ENCODE measurements around the gene ZNRF3. TPM values are rescaled to one million over a fixed set of nuclear protein-coding genes. Genes with fewer than 3 reads are reported as not detected.
A peak's percentile ranks its signal among the peaks of the same experiment; 100 is the strongest.

ZNRF3 gene
- total RNA-seq, 1 donor from 2014 or later, result 5.8 TPM

- H3K27ac Mint-ChIP-seq (ENCODE audit: unreplicated experiment), result no peak overlapping the region
- Histone ChIP-seq H3K4me2 (ENCODE audit: low read length) (no peak overlapping the region), H2AFZ (ENCODE audit: low read depth, low read length) (no peak overlapping the region), H3K9me3 (ENCODE audit: insufficient read depth, low read depth, low read length) (no peaks in the 10 kb centered on the region), H3K9ac (ENCODE audit: low read length) (no peak overlapping the region), H3K4me3 (ENCODE audit: insufficient read depth, low read depth, low read length) (no peak overlapping the region), H3K4me1 (ENCODE audit: insufficient read depth, low read length) (no peaks in the 10 kb centered on the region), H3K27me3 (ENCODE audit: insufficient read depth, low read length) (no peaks in the 10 kb centered on the region), H3K27ac (ENCODE audit: low read depth, low read length) (no peak overlapping the region), H3K79me2 (ENCODE audit: insufficient read depth, low read length) (no peaks in the 10 kb centered on the region), H3K36me3 (ENCODE audit: insufficient read depth, low read length) (no peaks in the 10 kb centered on the region), H4K20me1 (ENCODE audit: insufficient read depth, low read length) (no peaks in the 10 kb centered on the region)
- FAIRE-seq (no peak), DNase-seq (ENCODE audit: low read depth) (no peak)
- H3K9me3 Mint-ChIP-seq (ENCODE audit: unreplicated experiment), result peaks cover 3% of the 10 kb centered on the region
- no peak for TF ChIP-seq CTCF (IDR thresholded peaks at IDR 0.05; ENCODE audit: insufficient read depth, low read depth, low read length)
- TF ChIP-seq EZH2 (IDR thresholded peaks at IDR 0.05; ENCODE audit: insufficient read depth, low read length), result no peak
- peaks cover 7% of the 10 kb centered on the region for H3K36me3 Mint-ChIP-seq (ENCODE audit: low read depth, unreplicated experiment)
- H3K4me3 Mint-ChIP-seq (ENCODE audit: unreplicated experiment), result no peak overlapping the region
- no peaks in the 10 kb centered on the region for H3K27me3 Mint-ChIP-seq (ENCODE audit: low read depth, unreplicated experiment)
- H3K4me1 Mint-ChIP-seq (ENCODE audit: low read depth, unreplicated experiment), result peaks cover 16% of the 10 kb centered on the region
These were observed 139.9 kb downstream of the ZNRF3 start for GRCh38 chr22:29023172-29023796.

GRCh38 chr22:29026579-29026978 is 143.2 kb downstream of the ZNRF3 start:
- H3K4me1 ChIP-seq (ENCODE audit: insufficient read depth, low read length), result peaks cover 10% of the 10 kb centered on the region
- H3K27ac ChIP-seq (ENCODE audit: low read depth, low read length), result no peak overlapping the region
- no peaks in the 10 kb centered on the region for H3K36me3 ChIP-seq (ENCODE audit: insufficient read depth, low read length)
- Mint-ChIP-seq H3K27me3 (ENCODE audit: low read depth, unreplicated experiment) (no peaks in the 10 kb centered on the region), H3K4me1 (ENCODE audit: low read depth, unreplicated experiment) (peaks cover 25% of the 10 kb centered on the region), H3K4me3 (ENCODE audit: unreplicated experiment) (no peak overlapping the region), H3K27ac (ENCODE audit: unreplicated experiment) (peak overlapping the region; percentile 26), H3K9me3 (ENCODE audit: unreplicated experiment) (no peaks in the 10 kb centered on the region), H3K36me3 (ENCODE audit: low read depth, unreplicated experiment) (no peaks in the 10 kb centered on the region)
- H3K4me3 ChIP-seq (ENCODE audit: insufficient read depth, low read depth, low read length), result no peak overlapping the region
- no peaks in the 10 kb centered on the region for H3K79me2 ChIP-seq (ENCODE audit: insufficient read depth, low read length)
- TF ChIP-seq CTCF (IDR thresholded peaks at IDR 0.05; ENCODE audit: insufficient read depth, low read depth, low read length) (no peak), EZH2 (IDR thresholded peaks at IDR 0.05; ENCODE audit: insufficient read depth, low read length) (no peak)
- no peaks in the 10 kb centered on the region for H3K27me3 ChIP-seq (ENCODE audit: insufficient read depth, low read length)
- FAIRE-seq (no peak), DNase-seq (ENCODE audit: low read depth) (no peak)
- H3K4me2 ChIP-seq (ENCODE audit: low read length), result no peak overlapping the region
- H2AFZ ChIP-seq (ENCODE audit: low read depth, low read length), result no peak overlapping the region
- H4K20me1 ChIP-seq (ENCODE audit: insufficient read depth, low read length), result no peaks in the 10 kb centered on the region
- no peaks in the 10 kb centered on the region for H3K9me3 ChIP-seq (ENCODE audit: insufficient read depth, low read depth, low read length)
- no peak overlapping the region for H3K9ac ChIP-seq (ENCODE audit: low read length)

- H3K27me3 Mint-ChIP-seq (ENCODE audit: low read depth, unreplicated experiment), result no peaks in the 10 kb centered on the region
- Histone ChIP-seq H3K79me2 (ENCODE audit: insufficient read depth, low read length) (no peaks in the 10 kb centered on the region), H3K4me1 (ENCODE audit: insufficient read depth, low read length) (peaks cover 24% of the 10 kb centered on the region), H3K27me3 (ENCODE audit: insufficient read depth, low read length) (no peaks in the 10 kb centered on the region), H3K36me3 (ENCODE audit: insufficient read depth, low read length) (no peaks in the 10 kb centered on the region), H4K20me1 (ENCODE audit: insufficient read depth, low read length) (no peaks in the 10 kb centered on the region), H3K4me3 (ENCODE audit: insufficient read depth, low read depth, low read length) (no peak overlapping the region), H3K9ac (ENCODE audit: low read length) (no peak overlapping the region), H2AFZ (ENCODE audit: low read depth, low read length) (no peak overlapping the region), H3K4me2 (ENCODE audit: low read length) (no peak overlapping the region), H3K27ac (ENCODE audit: low read depth, low read length) (no peak overlapping the region), H3K9me3 (ENCODE audit: insufficient read depth, low read depth, low read length) (no peaks in the 10 kb centered on the region)
- no peaks in the 10 kb centered on the region for H3K9me3 Mint-ChIP-seq (ENCODE audit: unreplicated experiment)
- H3K27ac Mint-ChIP-seq (ENCODE audit: unreplicated experiment), result no peak overlapping the region
- FAIRE-seq (no peak), DNase-seq (ENCODE audit: low read depth) (no peak)
- no peak for TF ChIP-seq CTCF (IDR thresholded peaks at IDR 0.05; ENCODE audit: insufficient read depth, low read depth, low read length)
- TF ChIP-seq EZH2 (IDR thresholded peaks at IDR 0.05; ENCODE audit: insufficient read depth, low read length), result no peak
- no peaks in the 10 kb centered on the region for H3K36me3 Mint-ChIP-seq (ENCODE audit: low read depth, unreplicated experiment)
- peaks cover 24% of the 10 kb centered on the region for H3K4me1 Mint-ChIP-seq (ENCODE audit: low read depth, unreplicated experiment)
- no peak overlapping the region for H3K4me3 Mint-ChIP-seq (ENCODE audit: unreplicated experiment)
These were observed 145.1 kb downstream of the ZNRF3 start for GRCh38 chr22:29028468-29028867.
